K562 (cell line): Measurements from ENCODE around the gene TXNRD3. TPM values are rescaled to one million over a fixed set of nuclear protein-coding genes. Genes with fewer than 3 reads are reported as not detected.

Source experiments
- ATAC-seq: fragments of 200-7000 bp; cut with Tn5 transposase; 3 replicates; pipeline ENCODE4 v1.9.1; 2020; ENCODE audit warnings: moderate library complexity
- BruUV-seq: library from RNA; stranded (reverse); fragments of 400-500 nt; replicated peaks from 2 replicates; lab custom pipeline; 2021; lab: Mats Ljungman, UMichigan
- CTCF ChIA-PET: fragments of 300-600 bp; formaldehyde crosslinking; extraction: SDS; loops from one replicate; lab custom pipeline; 2021; ENCODE audit warnings: low intra/inter-chr PET ratio; lab: Yijun Ruan, JAX
- POLR2A ChIA-PET: fragments of 300-600, 350-650 bp; sonication (Branson Sonifier 250); formaldehyde crosslinking; extraction: SDS; loops from one replicate; lab custom pipeline; 2021; ENCODE audit warnings: antibody characterized with exemption, inconsistent platforms; lab: Yijun Ruan, JAX
- DNase-seq, 4 experiments: peaks; one replicate each; pipeline versions ENCODE4 v3.0.0 to v3.0.0-alpha.2; 2011 to 2018; ENCODE audit warnings: low spot score in 3 of 4, mixed read lengths in 3 of 4; ENCODE audit errors: extremely low read depth in 1 of 4
- FAIRE-seq: peaks from 2 replicates; lab custom pipeline; 2011; peaks lifted over from hg19 to GRCh38; lab: Jason Lieb, UNC
- H2AFZ ChIP-seq: 2 replicates; pipeline ENCODE4 v1.6.0; 2011; ENCODE audit warnings: low read depth, low read length, control low read depth, inconsistent platforms
- H3K27ac ChIP-seq: fragments of 200-600 bp; 3 replicates; pipeline ENCODE4 v1.8.0; 2011; ENCODE audit warnings: low read depth, mild to moderate bottlenecking, control low read depth, inconsistent platforms, low read length, moderate library complexity, mixed read lengths; ENCODE audit errors: extremely low read depth
- H3K27me3 ChIP-seq, 2 experiments: fragments of 300-600 bp in 1 of 2; 2 replicates in 1 of 2; 3 replicates in 1 of 2; pipeline versions ENCODE4 v1.6.0 to v1.8.0; 2011; ENCODE audit warnings: inconsistent platforms in 2 of 2, low read length in 2 of 2, mild to moderate bottlenecking in 1 of 2, mixed read lengths in 1 of 2, moderate library complexity in 1 of 2; ENCODE audit not compliant: control insufficient read depth in 2 of 2, insufficient read depth in 2 of 2
- H3K36me3 ChIP-seq: fragments of 300-600 bp; 3 replicates; pipeline ENCODE4 v1.8.0; 2011; ENCODE audit warnings: mild to moderate bottlenecking, low read length, inconsistent platforms; ENCODE audit not compliant: control insufficient read depth, insufficient read depth
- H3K4me1 ChIP-seq, 2 experiments: fragments of 200-600 bp in 1 of 2; replicated peaks in 1 of 2; 2 replicates in 1 of 2; 3 replicates in 1 of 2; pipeline versions ENCODE4 v1.5.1 to v1.8.0; 2011; ENCODE audit warnings: inconsistent platforms in 2 of 2, low read length in 2 of 2, mild to moderate bottlenecking in 1 of 2, mixed read lengths in 1 of 2, moderate library complexity in 1 of 2; ENCODE audit not compliant: control insufficient read depth in 2 of 2, insufficient read depth in 2 of 2
- H3K4me2 ChIP-seq: 2 replicates; pipeline ENCODE4 v1.6.1; 2011; ENCODE audit warnings: low read length, control low read depth, inconsistent platforms, mixed read lengths; ENCODE audit not compliant: insufficient read depth
- H3K4me3 ChIP-seq: fragments of 200-600 bp; sonication (generic), shearing (Covaris generic); 2 replicates; pipeline ENCODE4 v1.5.1; 2016; ENCODE audit warnings: control low read depth, inconsistent platforms
- H3K79me2 ChIP-seq: fragments of 200-600 bp; 3 replicates; pipeline ENCODE4 v1.8.0; 2011; ENCODE audit warnings: low read length, inconsistent platforms; ENCODE audit not compliant: control insufficient read depth, insufficient read depth
- H3K9ac ChIP-seq, 2 experiments: 2 replicates each; pipeline versions ENCODE4 v1.6.0 to v1.6.1; 2011; ENCODE audit warnings: low read depth in 2 of 2, low read length in 2 of 2, control low read depth in 1 of 2, inconsistent platforms in 1 of 2, mild to moderate bottlenecking in 1 of 2, mixed read lengths in 1 of 2; ENCODE audit not compliant: insufficient read depth in 1 of 2
- H3K9me1 ChIP-seq: one replicate; pipeline ENCODE4 v1.6.0; 2011; ENCODE audit warnings: inconsistent platforms, mild to moderate bottlenecking, low read length, moderate library complexity; ENCODE audit not compliant: control insufficient read depth, insufficient read depth
- H3K9me3 ChIP-seq: replicated peaks from 2 replicates; pipeline ENCODE4 v1.5.1; 2011; ENCODE audit warnings: low read depth, low read length, inconsistent platforms; ENCODE audit not compliant: control insufficient read depth, insufficient read depth
- H4K20me1 ChIP-seq: replicated peaks from 2 replicates; pipeline ENCODE4 v1.6.1; 2011; ENCODE audit warnings: low read length, inconsistent platforms, mixed read lengths; ENCODE audit not compliant: control insufficient read depth, insufficient read depth
- BHLHE40 ChIP-seq: IDR thresholded peaks from 2 replicates; pipeline ENCODE4 v1.6.1; 2011; ENCODE audit warnings: low read length, improper control_type of control experiment
- NCOA1 ChIP-seq: fragments of 450-650 bp; IDR thresholded peaks from 2 replicates; pipeline ENCODE4 v1.6.1; 2016; ENCODE audit warnings: low read depth
- NRF1 ChIP-seq, 2 experiments: fragments of 450-650 bp; IDR thresholded peaks in 1 of 2; conservative IDR thresholded peaks in 1 of 2; 2 replicates each; pipeline ENCODE4 v1.6.1; 2014; ENCODE audit warnings: mild to moderate bottlenecking in 2 of 2
- POLR2B ChIP-seq: fragments of 450-650 bp; IDR thresholded peaks from 2 replicates; pipeline ENCODE4 v1.6.1; 2018; ENCODE audit warnings: low read depth; ENCODE audit not compliant: partially characterized antibody
- RAD21 ChIP-seq, 2 experiments: fragments of 250-450 bp in 1 of 2; fragments of 450-650 bp in 1 of 2; sonication (Bioruptor Pico) in 1 of 2; formaldehyde crosslinking in 1 of 2; IDR thresholded peaks in 1 of 2; conservative IDR thresholded peaks in 1 of 2; 2 replicates each; pipeline versions ENCODE4 v1.4.0 to v1.8.0; 2020 to 2022; ENCODE audit warnings: mild to moderate bottlenecking in 2 of 2, moderate library complexity in 1 of 2
- RBM14 ChIP-seq: fragments of 200-400 bp; formaldehyde crosslinking; IDR thresholded peaks from 2 replicates; pipeline ENCODE4 v1.6.1; 2018; ENCODE audit warnings: low read depth, mild to moderate bottlenecking, low read length, moderate library complexity, borderline replicate concordance; ENCODE audit not compliant: insufficient read depth
- SMC3 ChIP-seq: conservative IDR thresholded peaks from 2 replicates; pipeline ENCODE4 v1.6.1; 2011; ENCODE audit warnings: low read depth, low read length, improper control_type of control experiment; ENCODE audit not compliant: insufficient read depth
- STAG1 ChIP-seq: sonication (generic); formaldehyde crosslinking; IDR thresholded peaks from 2 replicates; pipeline ENCODE4 v1.5.0; 2020; ENCODE audit warnings: missing genetic modification reagents, borderline replicate concordance
- XRCC5 ChIP-seq: fragments of 200-400 bp; formaldehyde crosslinking; IDR thresholded peaks from 2 replicates; pipeline ENCODE4 v1.6.1; 2017; ENCODE audit warnings: low read depth, mild to moderate bottlenecking, low read length
- WGBS: fragments of 100-300 bp; shearing (Covaris generic); methylation state at CpG from one replicate; pipeline ENCODE4 v1.1.6; 2016; ENCODE audit warnings: low coverage, mixed read lengths; ENCODE audit not compliant: insufficient coverage; ENCODE audit errors: missing lambda C conversion rate; 5-methylcytosine and 5-hydroxymethylcytosine counted together
- in situ Hi-C: fragments of 300-500 bp; cut with MboI; formaldehyde crosslinking; loops from 4 replicates; pipeline ENCODE4 v1.15.0; 2018; ENCODE audit warnings: inconsistent platforms, mixed read lengths
- intact Hi-C: fragments of 100-400 bp; cut with micrococcal nuclease; formaldehyde crosslinking; loops from 2 replicates; pipeline ENCODE4 v1.14.2; 2022
- polyA plus RNA-seq, 8 experiments: library from polyadenylated mRNA; depleted of rRNA in 4 of 8; stranded (reverse) in 5 of 8; unstranded in 3 of 8; fragments of >200 nt; fragmentation: Nextera tagmentation in 2 of 8; fragmentation: Illumina TruSeq in 1 of 8; extraction: Ambion mirVana in 2 of 8; extraction: Trizol in 1 of 8; gene quantifications; 2 replicates each; pipeline versions ENCODE4 v1.2.1 to v1.2.3, GENCODE V29; 2011 to 2014; ENCODE audit warnings: inconsistent platforms in 1 of 8, missing spikeins in 1 of 8
- total RNA-seq, 7 experiments: library from RNA; depleted of rRNA in 6 of 7; stranded (reverse); fragments of >200 nt in 6 of 7; fragmentation: Illumina TruSeq in 2 of 7; extraction: Trizol in 2 of 7; gene quantifications; 2 replicates each; pipeline versions ENCODE4 v1.2.1 to v1.2.3, GENCODE V29; 2011 to 2021; ENCODE audit warnings: low replicate concordance in 1 of 7
- TF ChIP-seq, protein P1 (sequence below), 3 experiments: IDR thresholded peaks in 2 of 3; conservative IDR thresholded peaks in 1 of 3; 2 replicates each; pipeline ENCODE4 v1.5.1; 2011 to 2012; ENCODE audit warnings: low read length in 3 of 3, mild to moderate bottlenecking in 3 of 3, control low read depth in 2 of 3, improper control_type of control experiment in 1 of 3, inconsistent platforms in 1 of 3, low read depth in 1 of 3, mixed read lengths in 1 of 3, moderate library complexity in 1 of 3; ENCODE audit not compliant: insufficient read depth in 2 of 3
- TF ChIP-seq, protein P2 (sequence below): fragments of 450-650 bp; IDR thresholded peaks from 2 replicates; pipeline ENCODE4 v1.6.1; 2016; ENCODE audit warnings: antibody characterized with exemption
- TF ChIP-seq, protein P3 (sequence below): fragments of 450-650 bp; conservative IDR thresholded peaks from 2 replicates; pipeline ENCODE4 v1.6.1; 2016; ENCODE audit warnings: missing genetic modification characterization, low read depth, mild to moderate bottlenecking, missing compliant biosample characterization, moderate library complexity
- TF ChIP-seq, protein P4 (sequence below): fragments of 450-650 bp; formaldehyde crosslinking; IDR thresholded peaks from 2 replicates; pipeline ENCODE4 v1.4.0; 2020; ENCODE audit warnings: mild to moderate bottlenecking, moderate library complexity
- TF ChIP-seq, protein P5 (sequence below): sonication (generic); formaldehyde crosslinking; IDR thresholded peaks from 2 replicates; pipeline ENCODE4 v1.9.0; 2022; ENCODE audit warnings: mild to moderate bottlenecking, missing genetic modification reagents

The TXNRD3 gene
- total and polyA plus RNA-seq, 9 of the 15 experiments (the other 6 are each of a cell fraction or from before 2014, with no cell fraction given) = 0.96 to 2.3 (median 1.7) TPM

DNA sequence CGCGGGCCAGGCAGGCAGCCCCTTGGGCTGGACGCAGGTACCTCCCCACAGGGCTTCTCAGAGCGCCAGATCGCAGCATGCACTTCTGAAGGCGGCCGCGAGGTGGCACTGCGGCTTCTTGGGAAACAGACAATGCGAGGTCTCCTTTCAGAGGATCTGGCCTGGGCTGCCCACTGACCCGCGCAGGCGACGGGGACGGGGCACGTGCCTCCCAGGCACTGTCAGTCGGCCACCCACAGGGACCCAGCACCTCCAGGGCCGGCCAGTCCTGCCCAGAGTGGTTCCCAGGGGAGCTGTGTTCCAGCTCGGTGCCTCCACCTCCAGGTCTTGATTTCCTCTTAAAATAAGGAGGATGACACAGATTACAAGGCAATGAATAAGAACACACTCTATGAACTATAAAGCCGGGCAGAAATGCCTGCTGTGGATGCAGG, 24.4 kb upstream of the TXNRD3 start:
- WGBS = 0% methylated on average over 4 of the region's 20 CpGs
- no peaks in the 10 kb centered on the region for H3K9me1 ChIP-seq
- peaks cover 0 to 23% of the 10 kb centered on the region in 2 experiments; a peak in 2 of 5 replicates for H3K27me3 ChIP-seq
- no peaks in the 10 kb centered on the region for H3K79me2 ChIP-seq
- no peak overlapping the region; a peak in 1 of 4 replicates for H3K9ac ChIP-seq
- POLR2A ChIA-PET = no interaction called here
- peaks cover 0 to 10% of the 10 kb centered on the region in 2 experiments; a peak in 2 of 5 replicates for H3K4me1 ChIP-seq
- no peak overlapping the region for H3K4me3 ChIP-seq
- peak; percentile 97 for ATAC-seq
- CTCF ChIA-PET = interaction anchor here (0.5 to 1.1 kb wide), 4 partner anchors 197 to 410 kb away, joined by 3 read pairs; no protein-coding TSS in a partner anchor
- H3K4me2 ChIP-seq = no peak overlapping the region
- no peaks in the 10 kb centered on the region for H4K20me1 ChIP-seq
- H3K27ac ChIP-seq = no peak overlapping the region
- intact Hi-C loops (loop anchor here (5.0 to 10.0 kb wide), 2 partner anchors 73 to 775 kb away; no protein-coding TSS in a partner anchor), in situ Hi-C loops (loop anchor here (10.0 kb wide), 1 partner anchor 775 kb away; no protein-coding TSS in a partner anchor)
- H2AFZ ChIP-seq = no peak overlapping the region
- DNase-seq = peak; percentile 66 to 77 (median 70)
- BruUV-seq = no TSS peak
- H3K36me3 ChIP-seq = no peaks in the 10 kb centered on the region
- no peaks in the 10 kb centered on the region for H3K9me3 ChIP-seq
- FAIRE-seq = peak; percentile 74
- TF ChIP-seq POLR2B (no peak), XRCC5 (0 out of 2 replicates have a peak, but pooled peaks have one; percentile 46), RBM14 (no peak), BHLHE40 (peak; percentile 79), STAG1 (CRISPR knock-in tag) (peak; percentile 76; the same call in 1 of the 2 replicates), RAD21 (CRISPR knock-in tag; conservative IDR thresholded peaks at IDR 0.05 in 1 of 2, IDR thresholded peaks at IDR 0.05 in 1 of 2) (peak; percentile 69 to 82), SMC3 (peak; percentile 79), NRF1 (conservative IDR thresholded peaks at IDR 0.05 in 1 of 2, IDR thresholded peaks at IDR 0.05 in 1 of 2) (0 out of 4 replicates have a peak, but pooled peaks of 1 of the 2 experiments have one; percentile 36), NCOA1 (no peak)
- TF ChIP-seq, protein P1, sequence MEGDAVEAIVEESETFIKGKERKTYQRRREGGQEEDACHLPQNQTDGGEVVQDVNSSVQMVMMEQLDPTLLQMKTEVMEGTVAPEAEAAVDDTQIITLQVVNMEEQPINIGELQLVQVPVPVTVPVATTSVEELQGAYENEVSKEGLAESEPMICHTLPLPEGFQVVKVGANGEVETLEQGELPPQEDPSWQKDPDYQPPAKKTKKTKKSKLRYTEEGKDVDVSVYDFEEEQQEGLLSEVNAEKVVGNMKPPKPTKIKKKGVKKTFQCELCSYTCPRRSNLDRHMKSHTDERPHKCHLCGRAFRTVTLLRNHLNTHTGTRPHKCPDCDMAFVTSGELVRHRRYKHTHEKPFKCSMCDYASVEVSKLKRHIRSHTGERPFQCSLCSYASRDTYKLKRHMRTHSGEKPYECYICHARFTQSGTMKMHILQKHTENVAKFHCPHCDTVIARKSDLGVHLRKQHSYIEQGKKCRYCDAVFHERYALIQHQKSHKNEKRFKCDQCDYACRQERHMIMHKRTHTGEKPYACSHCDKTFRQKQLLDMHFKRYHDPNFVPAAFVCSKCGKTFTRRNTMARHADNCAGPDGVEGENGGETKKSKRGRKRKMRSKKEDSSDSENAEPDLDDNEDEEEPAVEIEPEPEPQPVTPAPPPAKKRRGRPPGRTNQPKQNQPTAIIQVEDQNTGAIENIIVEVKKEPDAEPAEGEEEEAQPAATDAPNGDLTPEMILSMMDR (IDR thresholded peaks at IDR 0.05 in 2 of 3, conservative IDR thresholded peaks at IDR 0.05 in 1 of 3; ENCODE audit: insufficient read depth in 2 of 3, low read depth in 1 of 3, low read length in 3 of 3) = peak; percentile 70 to 79 (median 72)
- TF ChIP-seq, protein P2, sequence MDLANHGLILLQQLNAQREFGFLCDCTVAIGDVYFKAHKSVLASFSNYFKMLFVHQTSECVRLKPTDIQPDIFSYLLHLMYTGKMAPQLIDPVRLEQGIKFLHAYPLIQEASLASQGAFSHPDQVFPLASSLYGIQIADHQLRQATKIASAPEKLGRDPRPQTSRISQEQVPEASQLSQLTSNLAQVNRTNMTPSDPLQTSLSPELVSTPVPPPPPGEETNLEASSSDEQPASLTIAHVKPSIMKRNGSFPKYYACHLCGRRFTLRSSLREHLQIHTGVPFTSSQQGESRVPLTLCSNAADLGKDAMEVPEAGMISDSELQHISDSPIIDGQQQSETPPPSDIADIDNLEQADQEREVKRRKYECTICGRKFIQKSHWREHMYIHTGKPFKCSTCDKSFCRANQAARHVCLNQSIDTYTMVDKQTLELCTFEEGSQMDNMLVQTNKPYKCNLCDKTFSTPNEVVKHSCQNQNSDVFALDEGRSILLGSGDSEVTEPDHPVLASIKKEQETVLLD = no peak
- TF ChIP-seq, protein P3, sequence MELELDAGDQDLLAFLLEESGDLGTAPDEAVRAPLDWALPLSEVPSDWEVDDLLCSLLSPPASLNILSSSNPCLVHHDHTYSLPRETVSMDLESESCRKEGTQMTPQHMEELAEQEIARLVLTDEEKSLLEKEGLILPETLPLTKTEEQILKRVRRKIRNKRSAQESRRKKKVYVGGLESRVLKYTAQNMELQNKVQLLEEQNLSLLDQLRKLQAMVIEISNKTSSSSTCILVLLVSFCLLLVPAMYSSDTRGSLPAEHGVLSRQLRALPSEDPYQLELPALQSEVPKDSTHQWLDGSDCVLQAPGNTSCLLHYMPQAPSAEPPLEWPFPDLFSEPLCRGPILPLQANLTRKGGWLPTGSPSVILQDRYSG (tag) = no peak
- TF ChIP-seq, protein P4, sequence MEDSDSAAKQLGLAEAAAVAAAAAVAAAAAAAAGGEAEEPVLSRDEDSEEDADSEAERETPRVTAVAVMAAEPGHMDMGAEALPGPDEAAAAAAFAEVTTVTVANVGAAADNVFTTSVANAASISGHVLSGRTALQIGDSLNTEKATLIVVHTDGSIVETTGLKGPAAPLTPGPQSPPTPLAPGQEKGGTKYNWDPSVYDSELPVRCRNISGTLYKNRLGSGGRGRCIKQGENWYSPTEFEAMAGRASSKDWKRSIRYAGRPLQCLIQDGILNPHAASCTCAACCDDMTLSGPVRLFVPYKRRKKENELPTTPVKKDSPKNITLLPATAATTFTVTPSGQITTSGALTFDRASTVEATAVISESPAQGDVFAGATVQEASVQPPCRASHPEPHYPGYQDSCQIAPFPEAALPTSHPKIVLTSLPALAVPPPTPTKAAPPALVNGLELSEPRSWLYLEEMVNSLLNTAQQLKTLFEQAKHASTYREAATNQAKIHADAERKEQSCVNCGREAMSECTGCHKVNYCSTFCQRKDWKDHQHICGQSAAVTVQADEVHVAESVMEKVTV (CRISPR knock-in tag) = peak; percentile 30; the same call in 1 of the 2 replicates
- TF ChIP-seq, protein P5, sequence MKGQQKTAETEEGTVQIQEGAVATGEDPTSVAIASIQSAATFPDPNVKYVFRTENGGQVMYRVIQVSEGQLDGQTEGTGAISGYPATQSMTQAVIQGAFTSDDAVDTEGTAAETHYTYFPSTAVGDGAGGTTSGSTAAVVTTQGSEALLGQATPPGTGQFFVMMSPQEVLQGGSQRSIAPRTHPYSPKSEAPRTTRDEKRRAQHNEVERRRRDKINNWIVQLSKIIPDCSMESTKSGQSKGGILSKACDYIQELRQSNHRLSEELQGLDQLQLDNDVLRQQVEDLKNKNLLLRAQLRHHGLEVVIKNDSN (CRISPR knock-in tag) = 0 out of 2 replicates have a peak, but pooled peaks have one; percentile 9
